GM18520 (cell line): ENCODE measurements around the gene FBXO42.
"Not testable (repeated sequence)": the region's sequence is repeated elsewhere in the genome, so short reads cannot be mapped to it uniquely, and the experiment has no call there.

Experiments used
- ATAC-seq: cut with Tn5 transposase; IDR thresholded peaks from one replicate; pipeline ENCODE4 v1.9.1; 2021; ENCODE audit not compliant: unreplicated experiment

The FBXO42 gene

GRCh38 chr1:16222716-16223115, 129.6 kb downstream of the FBXO42 start:
- ATAC-seq = not testable (repeated sequence)

- ATAC-seq = no peak
These were observed 130.8 kb downstream of the FBXO42 start for GRCh38 chr1:16221499-16221898.

- no peak for ATAC-seq
These were observed 132.2 kb downstream of the FBXO42 start for GRCh38 chr1:16219968-16220500.

GRCh38 chr1:16218674-16219071, 133.6 kb downstream of the FBXO42 start:
- no peak for ATAC-seq

- ATAC-seq = no peak
These were observed 134.1 kb downstream of the FBXO42 start for GRCh38 chr1:16218014-16218673.

GRCh38 chr1:16217061-16217785, 135.1 kb downstream of the FBXO42 start:
- ATAC-seq = peak; percentile 77

GRCh38 chr1:16215882-16216753, 136.2 kb downstream of the FBXO42 start:
- no peak for ATAC-seq

- ATAC-seq = not testable (repeated sequence)
These were observed 137.0 kb downstream of the FBXO42 start for GRCh38 chr1:16215240-16215639.

- not testable (repeated sequence) for ATAC-seq
These were observed 138.7 kb downstream of the FBXO42 start for GRCh38 chr1:16213544-16213943.

- ATAC-seq = no peak
These were observed 139.3 kb downstream of the FBXO42 start for GRCh38 chr1:16213013-16213412.

- no peak for ATAC-seq
These were observed 139.9 kb downstream of the FBXO42 start, which contains the start of gene ARHGEF19 for GRCh38 chr1:16212251-16212961. Gene ARHGEF19 (minus strand): TSS chr1:16212652. CDS start chr1:16209054, 3,598 bp downstream.

- no peak for ATAC-seq
These were observed 140.5 kb downstream of the FBXO42 start for GRCh38 chr1:16211824-16212223.

- no peak for ATAC-seq
These were observed 141.7 kb downstream of the FBXO42 start for GRCh38 chr1:16210581-16210980.

GRCh38 chr1:16209847-16210407, 142.4 kb downstream of the FBXO42 start:
- ATAC-seq = no peak

- no peak for ATAC-seq
These were observed 143.0 kb downstream of the FBXO42 start for GRCh38 chr1:16209132-16209846.

- no peak for ATAC-seq
These were observed 143.9 kb downstream of the FBXO42 start for GRCh38 chr1:16208270-16208987.

- ATAC-seq = no peak
These were observed 144.7 kb downstream of the FBXO42 start for GRCh38 chr1:16207318-16208269.
